ENCODE data around the gene OR6Y1. TPM values are rescaled to one million over a fixed set of nuclear protein-coding genes. Genes with fewer than 3 reads are reported as not detected.

OR6Y1 gene
- total RNA-seq, 1 donor, result not detected

GRCh38 chr1:158570480-158570879 lies 16.3 kb upstream of the OR6Y1 start, which contains the start of gene OR6P1:
OR6P1 (minus strand) TSS chr1:158570580; CDS start chr1:158563604, 6,976 bp downstream.
- TF ChIP-seq, protein P1, sequence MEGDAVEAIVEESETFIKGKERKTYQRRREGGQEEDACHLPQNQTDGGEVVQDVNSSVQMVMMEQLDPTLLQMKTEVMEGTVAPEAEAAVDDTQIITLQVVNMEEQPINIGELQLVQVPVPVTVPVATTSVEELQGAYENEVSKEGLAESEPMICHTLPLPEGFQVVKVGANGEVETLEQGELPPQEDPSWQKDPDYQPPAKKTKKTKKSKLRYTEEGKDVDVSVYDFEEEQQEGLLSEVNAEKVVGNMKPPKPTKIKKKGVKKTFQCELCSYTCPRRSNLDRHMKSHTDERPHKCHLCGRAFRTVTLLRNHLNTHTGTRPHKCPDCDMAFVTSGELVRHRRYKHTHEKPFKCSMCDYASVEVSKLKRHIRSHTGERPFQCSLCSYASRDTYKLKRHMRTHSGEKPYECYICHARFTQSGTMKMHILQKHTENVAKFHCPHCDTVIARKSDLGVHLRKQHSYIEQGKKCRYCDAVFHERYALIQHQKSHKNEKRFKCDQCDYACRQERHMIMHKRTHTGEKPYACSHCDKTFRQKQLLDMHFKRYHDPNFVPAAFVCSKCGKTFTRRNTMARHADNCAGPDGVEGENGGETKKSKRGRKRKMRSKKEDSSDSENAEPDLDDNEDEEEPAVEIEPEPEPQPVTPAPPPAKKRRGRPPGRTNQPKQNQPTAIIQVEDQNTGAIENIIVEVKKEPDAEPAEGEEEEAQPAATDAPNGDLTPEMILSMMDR (IDR thresholded peaks at IDR 0.05; ENCODE audit: insufficient read depth, low read depth, low read length), result no peak
- no peak for DNase-seq (ENCODE audit: low read depth)
- no peak within 1 kb of the TSS for H3K4me3 ChIP-seq (ENCODE audit: low read depth, low read length)

DNA sequence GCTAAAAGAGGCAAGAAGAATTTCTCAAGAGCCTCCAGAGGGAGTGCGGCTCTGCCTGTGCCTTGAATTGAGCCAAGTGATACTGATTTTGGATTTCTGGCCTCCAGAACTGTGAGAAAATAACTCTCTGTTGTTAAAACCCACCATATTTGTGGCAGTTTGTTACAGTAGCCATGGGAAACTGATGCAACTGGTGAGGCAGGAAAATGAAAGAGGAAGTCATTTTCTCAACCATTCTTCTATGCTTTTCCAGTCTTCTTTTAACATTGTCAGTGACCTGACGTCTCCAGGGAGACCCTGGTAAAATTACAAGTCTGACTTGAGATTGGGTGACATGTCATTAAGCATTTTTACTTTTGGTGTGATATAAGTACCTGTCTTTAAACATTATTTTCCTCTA lies 10.4 kb upstream of the OR6Y1 start:
- H3K4me3 ChIP-seq (ENCODE audit: low read depth, low read length), result no peak overlapping the region
- no peak for DNase-seq (ENCODE audit: low read depth)
- TF ChIP-seq, protein P1 (IDR thresholded peaks at IDR 0.05; ENCODE audit: insufficient read depth, low read depth, low read length), result no peak

GRCh38 chr1:158563853-158564252 lies 9.6 kb upstream of the OR6Y1 start:
- H3K4me3 ChIP-seq (ENCODE audit: low read depth, low read length), result no peak overlapping the region
- TF ChIP-seq, protein P1 (IDR thresholded peaks at IDR 0.05; ENCODE audit: insufficient read depth, low read depth, low read length), result no peak
- DNase-seq (ENCODE audit: low read depth), result no peak

DNA sequence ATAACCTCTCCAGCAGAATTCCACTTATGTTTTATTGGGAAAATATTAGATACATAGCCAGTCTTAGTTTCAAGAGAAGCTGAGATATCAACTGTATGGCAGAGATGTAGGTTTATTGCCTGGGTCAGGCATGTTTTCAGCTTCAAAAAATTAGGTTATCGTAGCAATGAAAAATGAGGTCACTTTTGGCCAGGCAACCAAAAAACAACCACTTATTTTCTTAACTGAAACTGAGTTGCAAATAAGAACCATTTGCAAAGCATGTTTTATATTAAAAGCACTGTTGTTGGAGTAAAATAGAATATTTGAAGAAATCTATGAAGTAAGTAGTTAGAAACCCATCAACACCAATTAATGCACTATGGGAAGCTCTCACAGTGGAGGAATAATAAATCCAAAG lies 5.5 kb upstream of the OR6Y1 start:
- no peak overlapping the region for H3K4me3 ChIP-seq (ENCODE audit: low read depth, low read length)
- TF ChIP-seq, protein P1 (IDR thresholded peaks at IDR 0.05; ENCODE audit: insufficient read depth, low read depth, low read length), result no peak
- DNase-seq (ENCODE audit: low read depth), result no peak

DNA sequence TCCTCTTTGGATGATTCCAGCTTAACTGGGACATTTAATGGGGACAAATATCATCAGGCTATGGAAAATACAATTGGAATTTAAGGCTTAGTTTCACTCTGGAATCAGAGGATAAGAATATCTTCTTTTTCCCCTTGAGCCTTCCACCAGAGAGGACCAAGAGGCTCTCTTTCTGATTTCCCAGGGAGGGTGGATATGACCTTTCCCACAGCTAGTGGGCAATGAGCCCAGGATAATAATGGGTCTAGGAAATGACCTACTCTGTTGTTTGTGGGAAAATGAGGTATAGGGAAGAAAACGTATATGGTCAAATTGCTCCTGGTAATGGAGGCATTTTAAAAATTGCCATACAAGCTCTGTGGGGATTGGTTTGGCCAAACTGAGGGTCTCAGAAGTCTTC lies 1.9 kb downstream of the OR6Y1 start:
- TF ChIP-seq, protein P1 (IDR thresholded peaks at IDR 0.05; ENCODE audit: insufficient read depth, low read depth, low read length), result no peak
- H3K4me3 ChIP-seq (ENCODE audit: low read depth, low read length), result no peak overlapping the region
- no peak for DNase-seq (ENCODE audit: low read depth)

DNA sequence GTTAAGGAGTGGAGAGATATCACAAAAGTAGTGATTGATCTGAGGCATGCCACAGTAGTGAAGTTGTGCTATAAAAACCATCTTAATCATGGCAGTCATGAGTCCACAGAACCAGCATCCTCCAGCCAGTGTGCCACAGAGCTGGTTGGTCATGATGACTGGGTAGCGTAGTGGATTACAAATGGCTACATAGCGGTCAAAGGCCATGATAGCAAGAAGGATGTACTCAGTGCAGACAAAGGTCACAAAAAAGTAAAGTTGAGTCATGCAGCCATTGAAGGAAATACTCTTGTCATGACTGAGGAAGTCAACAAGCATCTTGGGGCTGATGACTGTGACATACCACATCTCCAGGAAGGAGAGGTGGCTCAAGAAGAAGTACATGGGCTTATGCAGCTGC lies 6.7 kb downstream of the OR6Y1 start:
- TF ChIP-seq, protein P1 (IDR thresholded peaks at IDR 0.05; ENCODE audit: insufficient read depth, low read depth, low read length), result no peak
- DNase-seq (ENCODE audit: low read depth), result no peak

GRCh38 chr1:158537609-158538008 lies 16.6 kb downstream of the OR6Y1 start:
- TF ChIP-seq, protein P1 (IDR thresholded peaks at IDR 0.05; ENCODE audit: insufficient read depth, low read depth, low read length), result no peak
- no peak for DNase-seq (ENCODE audit: low read depth)

More for the DNA sequence above, 6.7 kb downstream of the OR6Y1 start:
- H3K4me3 ChIP-seq (ENCODE audit: low read depth, low read length), result no peak overlapping the region

More at GRCh38 chr1:158537609-158538008, 16.6 kb downstream of the OR6Y1 start:
- no peak overlapping the region for H3K4me3 ChIP-seq (ENCODE audit: low read depth, low read length)

Measured in fibroblast of villous mesenchyme (primary cell).